Activated gamma-delta T cell treated with anti-CD3 and anti-CD28 coated beads, Interleukin-2, amount 50 U/mL, for 16 hours (primary cell): ENCODE data around the gene DOCK1.

ENCODE experiments used
- DNase-seq: peaks from one replicate; pipeline ENCODE4 v3.0.0-alpha.2; 2020; ENCODE audit warnings: low read depth

Gene DOCK1

GRCh38 chr10:126955396-126955795 is 50.2 kb downstream of the DOCK1 start:
- no peak for DNase-seq

GRCh38 chr10:126955934-126956711 is 50.9 kb downstream of the DOCK1 start:
- no peak for DNase-seq

GRCh38 chr10:126956712-126957108 is 51.5 kb downstream of the DOCK1 start:
- no peak for DNase-seq

- DNase-seq, result no peak
Measured at GRCh38 chr10:126957111-126957510, 51.9 kb downstream of the DOCK1 start.

GRCh38 chr10:126959431-126959830 is 54.2 kb downstream of the DOCK1 start:
- DNase-seq, result no peak

GRCh38 chr10:126959906-126960685 is 54.9 kb downstream of the DOCK1 start:
- DNase-seq, result no peak

- no peak for DNase-seq
Measured at GRCh38 chr10:126963354-126963753, 58.1 kb downstream of the DOCK1 start.

- no peak for DNase-seq
Measured at GRCh38 chr10:126964190-126964589, 59.0 kb downstream of the DOCK1 start.

- no peak for DNase-seq
Measured at GRCh38 chr10:126966938-126967337, 61.7 kb downstream of the DOCK1 start.

- no peak for DNase-seq
Measured at GRCh38 chr10:126969310-126969709, 64.1 kb downstream of the DOCK1 start.

- no peak for DNase-seq
Measured at GRCh38 chr10:126972635-126973414, 67.6 kb downstream of the DOCK1 start.

- no peak for DNase-seq
Measured at GRCh38 chr10:126975221-126975620, 70.0 kb downstream of the DOCK1 start.

GRCh38 chr10:126977216-126977615 is 72.0 kb downstream of the DOCK1 start:
- no peak for DNase-seq

GRCh38 chr10:126979311-126979710 is 74.1 kb downstream of the DOCK1 start:
- DNase-seq, result no peak

GRCh38 chr10:126993208-126993607 is 88.0 kb downstream of the DOCK1 start:
- DNase-seq, result no peak

- DNase-seq, result no peak
Measured at GRCh38 chr10:126997801-126998590, 92.8 kb downstream of the DOCK1 start.

GRCh38 chr10:127000598-127000997 is 95.4 kb downstream of the DOCK1 start:
- no peak for DNase-seq

GRCh38 chr10:127003032-127003685 is 97.9 kb downstream of the DOCK1 start:
- no peak for DNase-seq

GRCh38 chr10:127006453-127006852 is 101.2 kb downstream of the DOCK1 start:
- DNase-seq, result no peak

GRCh38 chr10:127009366-127009765 is 104.1 kb downstream of the DOCK1 start:
- DNase-seq, result no peak

- DNase-seq, result no peak
Measured at GRCh38 chr10:127011174-127011573, 105.9 kb downstream of the DOCK1 start.
